ENCODE measurements around the gene DCHS2. TPM values are rescaled to one million over a fixed set of nuclear protein-coding genes. Genes with fewer than 3 reads are reported as not detected.
"Not testable (repeated sequence)": the region's sequence is repeated elsewhere in the genome, so short reads cannot be mapped to it uniquely, and the experiment has no call there.

Gene DCHS2
- total RNA-seq, 1 donor from 2014 or later: not detected

- Mint-ChIP-seq H3K27ac (no peak overlapping the region), H3K27me3 (ENCODE audit: insufficient read depth) (no peaks in the 10 kb centered on the region), H3K4me1 (ENCODE audit: low read depth) (no peaks in the 10 kb centered on the region), H3K9me3 (no peaks in the 10 kb centered on the region), H3K4me3 (no peak overlapping the region), H3K36me3 (ENCODE audit: low read depth) (no peaks in the 10 kb centered on the region)
- intact Hi-C loops (cut with micrococcal nuclease): no loop called here
- no peak for DNase-seq (ENCODE audit: low spot score)
Measured at GRCh38 chr4:154231806-154232478, 259.7 kb downstream of the DCHS2 start.

- Mint-ChIP-seq H3K9me3 (no peaks in the 10 kb centered on the region), H3K27ac (no peak overlapping the region), H3K4me3 (no peak overlapping the region), H3K27me3 (ENCODE audit: insufficient read depth) (no peaks in the 10 kb centered on the region), H3K4me1 (ENCODE audit: low read depth) (no peaks in the 10 kb centered on the region), H3K36me3 (ENCODE audit: low read depth) (no peaks in the 10 kb centered on the region)
- no peak for DNase-seq (ENCODE audit: low spot score)
- intact Hi-C loops (cut with micrococcal nuclease): no loop called here
Measured at GRCh38 chr4:154230723-154231122, 260.9 kb downstream of the DCHS2 start.

GRCh38 chr4:154230091-154230490 lies 261.5 kb downstream of the DCHS2 start:
- no peaks in the 10 kb centered on the region for H3K27me3 Mint-ChIP-seq (ENCODE audit: insufficient read depth)
- DNase-seq (ENCODE audit: low spot score): no peak
- intact Hi-C loops (cut with micrococcal nuclease): no loop called here
- no peaks in the 10 kb centered on the region for H3K36me3 Mint-ChIP-seq (ENCODE audit: low read depth)
- no peak overlapping the region for H3K4me3 Mint-ChIP-seq
- H3K4me1 Mint-ChIP-seq (ENCODE audit: low read depth): no peaks in the 10 kb centered on the region
- no peaks in the 10 kb centered on the region for H3K9me3 Mint-ChIP-seq
- no peak overlapping the region for H3K27ac Mint-ChIP-seq

GRCh38 chr4:154222875-154223274 lies 268.7 kb downstream of the DCHS2 start:
- no peaks in the 10 kb centered on the region for H3K4me1 Mint-ChIP-seq (ENCODE audit: low read depth)
- intact Hi-C loops (cut with micrococcal nuclease): no loop called here
- no peaks in the 10 kb centered on the region for H3K36me3 Mint-ChIP-seq (ENCODE audit: low read depth)
- peaks cover 9% of the 10 kb centered on the region for H3K9me3 Mint-ChIP-seq
- no peaks in the 10 kb centered on the region for H3K27me3 Mint-ChIP-seq (ENCODE audit: insufficient read depth)
- no peak overlapping the region for H3K27ac Mint-ChIP-seq
- DNase-seq (ENCODE audit: low spot score): no peak
- no peak overlapping the region for H3K4me3 Mint-ChIP-seq

DNA sequence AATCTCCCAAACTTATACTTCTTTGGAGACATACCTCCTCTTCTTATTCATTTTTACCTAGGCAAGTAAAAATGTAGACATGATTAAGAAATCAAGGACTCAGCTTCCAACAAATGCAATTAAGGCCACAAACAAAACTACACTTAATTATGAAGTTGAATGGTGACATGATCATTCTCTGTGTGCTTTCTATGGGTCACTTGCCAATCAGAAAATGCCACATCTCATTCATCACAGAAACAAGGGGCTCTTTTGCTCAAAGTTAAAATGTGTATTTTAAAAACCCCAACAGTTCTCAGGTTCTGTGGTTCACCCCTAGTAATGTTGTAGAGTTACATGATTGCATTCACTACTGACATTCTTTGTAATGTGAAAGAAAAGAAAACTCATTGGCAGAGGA lies 273.5 kb downstream of the DCHS2 start:
- DNase-seq (ENCODE audit: low spot score): no peak
- no peak overlapping the region for H3K27ac Mint-ChIP-seq
- H3K9me3 Mint-ChIP-seq: peaks cover under 1% of the 10 kb centered on the region
- H3K36me3 Mint-ChIP-seq (ENCODE audit: low read depth): no peaks in the 10 kb centered on the region
- no peaks in the 10 kb centered on the region for H3K27me3 Mint-ChIP-seq (ENCODE audit: insufficient read depth)
- intact Hi-C loops (cut with micrococcal nuclease): no loop called here
- no peak overlapping the region for H3K4me3 Mint-ChIP-seq
- H3K4me1 Mint-ChIP-seq (ENCODE audit: low read depth): no peaks in the 10 kb centered on the region

DNA sequence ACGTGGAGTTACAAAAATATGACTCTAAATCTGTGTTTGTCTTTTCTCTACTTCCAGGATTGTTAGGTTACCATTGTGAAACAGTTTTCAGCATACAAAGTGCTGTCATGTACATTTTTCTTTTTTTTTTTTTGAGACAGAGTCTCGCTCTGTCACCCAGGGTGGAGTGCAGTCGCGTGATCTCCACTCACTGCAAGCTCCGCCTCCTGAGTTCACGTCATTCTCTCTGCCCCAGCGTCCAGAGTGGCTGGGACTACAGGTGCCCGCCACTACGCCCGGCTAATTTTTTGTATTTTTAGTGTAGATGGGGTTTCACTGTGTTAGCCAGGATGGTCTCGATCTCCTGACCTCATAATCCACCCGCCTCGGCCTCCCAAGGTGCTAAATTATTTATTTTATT lies 274.2 kb downstream of the DCHS2 start:
- H3K27ac Mint-ChIP-seq; DNase-seq (ENCODE audit: low spot score); intact Hi-C loops (cut with micrococcal nuclease); H3K36me3 Mint-ChIP-seq (ENCODE audit: low read depth); H3K4me1 Mint-ChIP-seq (ENCODE audit: low read depth); H3K4me3 Mint-ChIP-seq; H3K27me3 Mint-ChIP-seq (ENCODE audit: insufficient read depth); H3K9me3 Mint-ChIP-seq: not testable (repeated sequence)

GRCh38 chr4:154211506-154211905 lies 280.1 kb downstream of the DCHS2 start:
- Mint-ChIP-seq H3K27me3 (ENCODE audit: insufficient read depth) (no peaks in the 10 kb centered on the region), H3K27ac (no peak overlapping the region), H3K9me3 (no peaks in the 10 kb centered on the region), H3K36me3 (ENCODE audit: low read depth) (no peaks in the 10 kb centered on the region), H3K4me3 (no peak overlapping the region), H3K4me1 (ENCODE audit: low read depth) (no peaks in the 10 kb centered on the region)
- DNase-seq (ENCODE audit: low spot score): no peak
- intact Hi-C loops (cut with micrococcal nuclease): no loop called here

- Mint-ChIP-seq H3K36me3 (ENCODE audit: low read depth) (no peaks in the 10 kb centered on the region), H3K4me1 (ENCODE audit: low read depth) (no peaks in the 10 kb centered on the region), H3K9me3 (no peaks in the 10 kb centered on the region), H3K27ac (no peak overlapping the region), H3K27me3 (ENCODE audit: insufficient read depth) (peaks cover 2% of the 10 kb centered on the region), H3K4me3 (no peak overlapping the region)
- DNase-seq (ENCODE audit: low spot score): no peak
- intact Hi-C loops (cut with micrococcal nuclease): no loop called here
Measured at GRCh38 chr4:154208424-154208823, 283.2 kb downstream of the DCHS2 start.

DNA sequence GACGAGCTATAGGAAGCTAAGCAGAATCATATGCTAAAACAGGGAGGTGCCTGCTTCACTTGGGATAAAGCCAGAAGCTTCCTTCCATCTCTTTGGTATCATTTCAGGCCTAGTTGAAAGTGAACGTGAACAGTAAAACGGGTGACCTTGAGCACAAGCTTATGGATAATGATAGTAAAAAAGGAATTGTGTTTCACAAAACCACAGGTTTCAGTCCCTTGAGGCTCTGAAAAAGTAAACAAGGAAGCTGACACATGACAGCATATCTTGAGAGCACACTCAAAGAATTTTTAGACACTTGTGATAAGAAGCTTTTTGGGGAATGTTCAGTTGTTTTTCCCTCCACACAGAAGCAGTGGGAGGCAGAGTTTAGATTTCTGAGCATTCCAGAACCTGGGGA lies 286.1 kb downstream of the DCHS2 start:
- DNase-seq (ENCODE audit: low spot score): no peak
- Mint-ChIP-seq H3K27me3 (ENCODE audit: insufficient read depth) (peaks cover 2% of the 10 kb centered on the region), H3K9me3 (no peaks in the 10 kb centered on the region), H3K36me3 (ENCODE audit: low read depth) (no peaks in the 10 kb centered on the region), H3K4me3 (no peak overlapping the region), H3K4me1 (ENCODE audit: low read depth) (no peaks in the 10 kb centered on the region), H3K27ac (no peak overlapping the region)
- intact Hi-C loops (cut with micrococcal nuclease): no loop called here

GRCh38 chr4:154194649-154195048 lies 296.9 kb downstream of the DCHS2 start:
- no peak for DNase-seq (ENCODE audit: low spot score)
- Mint-ChIP-seq H3K4me1 (ENCODE audit: low read depth) (no peaks in the 10 kb centered on the region), H3K9me3 (no peaks in the 10 kb centered on the region), H3K27ac (no peak overlapping the region), H3K36me3 (ENCODE audit: low read depth) (no peaks in the 10 kb centered on the region), H3K27me3 (ENCODE audit: insufficient read depth) (no peaks in the 10 kb centered on the region), H3K4me3 (no peak overlapping the region)
- intact Hi-C loops (cut with micrococcal nuclease): no loop called here

DNA sequence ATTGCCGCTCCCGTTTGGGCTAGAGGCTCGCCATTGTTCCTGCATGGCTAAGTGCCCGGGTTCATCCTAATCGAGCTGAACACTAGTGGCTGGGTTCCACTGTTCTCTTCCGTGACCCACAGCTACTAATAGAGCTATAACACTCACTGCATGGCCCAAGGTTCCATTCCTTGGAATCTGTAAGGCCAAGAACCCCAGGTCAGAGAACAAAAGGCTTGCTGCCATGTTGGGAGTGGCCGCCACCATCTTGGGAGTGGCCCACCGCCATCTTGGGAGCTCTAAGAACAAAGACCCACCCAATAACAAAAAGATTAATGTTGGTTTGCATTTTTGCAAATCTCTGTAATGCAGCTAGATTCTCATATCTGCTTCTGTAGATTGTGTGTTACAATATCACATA lies 299.0 kb downstream of the DCHS2 start:
- Mint-ChIP-seq H3K9me3 (no peaks in the 10 kb centered on the region), H3K4me3 (no peak overlapping the region), H3K4me1 (ENCODE audit: low read depth) (no peaks in the 10 kb centered on the region), H3K36me3 (ENCODE audit: low read depth) (no peaks in the 10 kb centered on the region), H3K27ac (no peak overlapping the region), H3K27me3 (ENCODE audit: insufficient read depth) (no peaks in the 10 kb centered on the region)
- intact Hi-C loops (cut with micrococcal nuclease): no loop called here
- DNase-seq (ENCODE audit: low spot score): no peak

DNA sequence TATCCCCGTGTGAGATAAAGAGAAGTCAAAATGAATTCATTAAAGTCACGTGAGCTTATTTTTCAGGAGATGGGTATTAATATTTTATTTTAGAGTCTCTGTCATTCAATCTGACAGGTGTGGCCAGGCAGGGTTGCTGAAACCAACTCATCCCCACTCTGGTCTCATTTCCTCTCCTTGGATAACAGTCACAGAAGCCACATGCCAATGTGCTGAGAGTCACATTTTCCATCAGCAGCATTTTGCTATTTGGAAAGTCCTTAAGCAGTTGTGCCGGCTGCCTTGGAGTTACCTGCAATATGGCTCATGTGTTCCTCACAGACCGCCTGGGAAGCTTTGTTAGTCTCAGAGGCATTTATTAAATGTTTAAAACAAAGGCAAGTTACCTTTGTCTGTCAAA lies 302.3 kb downstream of the DCHS2 start:
- Mint-ChIP-seq H3K27me3 (ENCODE audit: insufficient read depth) (no peaks in the 10 kb centered on the region), H3K9me3 (no peaks in the 10 kb centered on the region), H3K4me3 (no peak overlapping the region), H3K27ac (no peak overlapping the region), H3K36me3 (ENCODE audit: low read depth) (no peaks in the 10 kb centered on the region), H3K4me1 (ENCODE audit: low read depth) (no peaks in the 10 kb centered on the region)
- intact Hi-C loops (cut with micrococcal nuclease): no loop called here
- DNase-seq (ENCODE audit: low spot score): no peak

GRCh38 chr4:154186888-154187287 lies 304.7 kb downstream of the DCHS2 start:
- DNase-seq (ENCODE audit: low spot score): no peak
- Mint-ChIP-seq H3K4me3 (no peak overlapping the region), H3K27me3 (ENCODE audit: insufficient read depth) (no peaks in the 10 kb centered on the region), H3K27ac (no peak overlapping the region), H3K36me3 (ENCODE audit: low read depth) (no peaks in the 10 kb centered on the region), H3K9me3 (no peaks in the 10 kb centered on the region), H3K4me1 (ENCODE audit: low read depth) (no peaks in the 10 kb centered on the region)
- intact Hi-C loops (cut with micrococcal nuclease): no loop called here

GRCh38 chr4:154186035-154186434 lies 305.6 kb downstream of the DCHS2 start:
- DNase-seq (ENCODE audit: low spot score): no peak
- Mint-ChIP-seq H3K9me3 (no peaks in the 10 kb centered on the region), H3K4me3 (no peak overlapping the region), H3K27me3 (ENCODE audit: insufficient read depth) (no peaks in the 10 kb centered on the region), H3K4me1 (ENCODE audit: low read depth) (no peaks in the 10 kb centered on the region), H3K27ac (no peak overlapping the region), H3K36me3 (ENCODE audit: low read depth) (no peaks in the 10 kb centered on the region)
- intact Hi-C loops (cut with micrococcal nuclease): no loop called here
